Measurements from ENCODE around the gene PPP1R36. TPM values are rescaled to one million over a fixed set of nuclear protein-coding genes. Genes with fewer than 3 reads are reported as not detected.

Gene PPP1R36
- total and polyA plus RNA-seq, 2 of the 8 experiments (the other 6 are each of a cell fraction or from before 2014, with no cell fraction given) = 0.39 to 0.93 TPM

DNA sequence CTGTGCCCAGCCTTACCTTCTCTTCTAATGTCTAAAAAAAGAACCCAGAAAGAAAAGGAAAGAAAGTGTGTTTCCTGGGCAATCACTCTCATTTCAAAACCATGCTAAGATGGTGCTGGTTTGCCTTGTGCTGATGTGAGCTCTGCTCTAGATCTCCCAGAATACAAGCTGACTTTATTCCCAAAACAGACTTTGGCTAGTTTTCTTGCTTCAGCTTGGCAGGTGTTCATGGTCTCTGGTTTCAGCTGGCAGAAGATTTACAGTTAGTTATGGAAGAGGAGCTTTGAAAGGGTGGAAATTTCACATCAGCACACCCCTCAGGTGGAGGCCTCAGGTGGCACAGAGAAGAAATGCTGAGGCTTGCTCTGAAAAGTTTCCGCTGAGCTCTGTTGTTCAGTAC lies 34.4 kb downstream of the PPP1R36 start:
- H3K27me3 ChIP-seq (replicated peaks in 1 of 4; ENCODE audit: control insufficient read depth in 3 of 4, extremely low read depth in 1 of 4, insufficient read depth in 3 of 4, low read length in 3 of 4) = no peaks in the 10 kb centered on the region

More for the DNA sequence above, 34.4 kb downstream of the PPP1R36 start:
- Histone ChIP-seq H4K20me1 (replicated peaks in 1 of 2; ENCODE audit: control insufficient read depth in 1 of 2, insufficient read depth in 2 of 2, low read length in 2 of 2) (no peaks in the 10 kb centered on the region), H3K4me3 (ENCODE audit: extremely low read depth in 1 of 4, insufficient read depth in 2 of 4, low read depth in 3 of 4, low read length in 4 of 4) (no peak overlapping the region), H3K4me1 (replicated peaks in 1 of 4; ENCODE audit: control insufficient read depth in 3 of 4, insufficient read depth in 4 of 4, low read length in 3 of 4) (peaks cover 3 to 14% (median 6%) of the 10 kb centered on the region in 4 experiments; a peak in 4 of 7 replicates), H3K56ac (replicated peaks; ENCODE audit: insufficient read length, low read depth, low read length) (no peak overlapping the region), H4K91ac (replicated peaks; ENCODE audit: insufficient read length, low read length) (no peak overlapping the region), H2AK5ac (ENCODE audit: low read depth, low read length) (no peak overlapping the region), H3K4ac (replicated peaks; ENCODE audit: insufficient read length, low read depth, low read length) (no peak overlapping the region), H3K36me3 (ENCODE audit: control insufficient read depth in 2 of 4, insufficient read depth in 4 of 4, low read length in 3 of 4) (no peaks in the 10 kb centered on the region), H3K23ac (ENCODE audit: insufficient read length) (no peak overlapping the region), H3K9me3 (ENCODE audit: insufficient read depth in 2 of 2, low read depth in 1 of 2, low read length in 1 of 2) (no peaks in the 10 kb centered on the region), H2AFZ (ENCODE audit: low read length) (no peak overlapping the region), H3K9ac (replicated peaks in 1 of 4; ENCODE audit: extremely low read depth in 1 of 4, low read depth in 3 of 4, low read length in 3 of 4) (no peak overlapping the region), H3K14ac (ENCODE audit: insufficient read length) (no peak overlapping the region), H3K23me2 (ENCODE audit: low read depth, low read length) (no peaks in the 10 kb centered on the region), H4K8ac (ENCODE audit: extremely low read depth, insufficient read depth, low read length) (no peak overlapping the region), H3K79me1 (ENCODE audit: low read depth, low read length) (no peaks in the 10 kb centered on the region), H2BK20ac (ENCODE audit: low read length) (no peak overlapping the region), H3K79me2 (ENCODE audit: control insufficient read depth in 1 of 2, insufficient read depth in 2 of 2, low read length in 2 of 2) (no peaks in the 10 kb centered on the region), H3K4me2 (ENCODE audit: insufficient read depth in 1 of 2, low read depth in 2 of 2, low read length in 2 of 2) (no peak overlapping the region), H2BK120ac (replicated peaks; ENCODE audit: low read depth, low read length) (no peak overlapping the region), H4K5ac (ENCODE audit: insufficient read length, low read depth, low read length) (no peak overlapping the region), H3K27ac (ENCODE audit: low read depth, low read length) (no peak overlapping the region), H2BK5ac (ENCODE audit: low read depth, low read length) (no peak overlapping the region), H3K18ac (ENCODE audit: extremely low read depth, low read length) (no peak overlapping the region), H2BK12ac (ENCODE audit: low read depth, low read length) (no peak overlapping the region), H2BK15ac (ENCODE audit: low read length) (no peak overlapping the region)
- DNase-seq (ENCODE audit: low read depth in 1 of 2, low spot score in 2 of 2) (no peak), FAIRE-seq (no peak)
- CTCF ChIA-PET (ENCODE audit: partially characterized antibody) = interaction anchor here (0.6 to 1.0 kb wide), 2 partner anchors 12 to 28 kb away, joined by 3 to 5 read pairs; no protein-coding TSS in a partner anchor
- 100% methylated on average over 1 of the region's 1 CpG; no CpG with 5 or more reads in 1 of the 2 experiments for WGBS, 2 experiments (ENCODE audit: extremely low coverage in 1 of 2, insufficient coverage in 1 of 2, insufficient read length in 1 of 2, insufficient replicate concordance in 2 of 2, low coverage in 1 of 2, low lambda C conversion rate in 2 of 2, missing lambda C conversion rate in 1 of 2)
- POLR2A ChIA-PET (ENCODE audit: partially characterized antibody) = no interaction called here
- TF ChIP-seq HDAC6 (IDR thresholded peaks at IDR 0.05; ENCODE audit: low read depth, low read length) = no peak
- no peak for TF ChIP-seq CBX8 (IDR thresholded peaks at IDR 0.05; ENCODE audit: borderline replicate concordance, low read depth, low read length)
- TF ChIP-seq RNF2 (IDR thresholded peaks at IDR 0.05; ENCODE audit: borderline replicate concordance, low read depth, low read length, missing control alignments, poor library complexity, severe bottlenecking) = no peak
- TF ChIP-seq SAP30 (IDR thresholded peaks at IDR 0.05; ENCODE audit: insufficient read depth, insufficient replicate concordance, low read length) = no peak
